COLO668 (cell line): Measurements from ENCODE around the gene SMYD1.

Source experiments
- DNase-seq: peaks from one replicate; lab custom pipeline; 2025; ENCODE audit not compliant: unreplicated experiment; lab: John Stamatoyannopoulos, UW

Gene SMYD1

GRCh38 chr2:88121678-88122077, 54.1 kb downstream of the SMYD1 start:
- DNase-seq, result no peak

DNA sequence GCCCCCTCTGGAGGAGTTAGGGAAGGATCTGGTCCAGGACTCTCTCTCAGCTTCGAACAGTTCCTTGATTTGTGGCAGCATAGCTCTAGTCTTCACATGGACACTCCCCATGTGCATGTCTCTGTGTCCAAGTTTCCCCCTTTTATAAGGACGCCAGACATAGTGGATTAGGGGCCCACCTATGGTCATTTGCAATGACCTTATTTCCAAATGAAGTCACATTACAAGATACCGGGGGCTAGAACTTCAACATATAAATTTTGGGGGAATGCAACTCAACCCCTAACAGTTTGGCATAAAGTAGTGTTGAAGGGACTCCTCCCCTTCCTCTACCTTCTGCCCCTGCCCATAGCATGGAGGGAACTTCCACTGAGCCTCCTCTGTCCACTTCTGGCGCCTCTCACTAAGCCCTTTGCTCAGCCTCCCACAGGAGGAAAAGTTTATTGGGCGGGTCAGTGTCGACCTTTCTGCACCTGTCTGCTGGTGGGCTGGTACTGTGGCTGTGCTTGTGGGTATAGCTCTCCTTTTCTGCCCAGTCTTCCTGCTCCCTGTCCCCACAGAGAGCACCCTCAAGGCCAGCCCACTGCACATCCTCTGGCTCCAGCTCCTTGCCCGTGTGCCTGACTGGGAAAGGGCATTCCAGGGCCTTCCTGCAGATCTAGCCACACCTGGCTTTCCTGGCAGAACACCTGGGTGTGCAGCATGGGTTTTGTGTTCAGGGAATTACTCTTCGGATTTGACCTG, 54.7 kb downstream of the SMYD1 start:
- no peak for DNase-seq

- no peak for DNase-seq
Measured at GRCh38 chr2:88123164-88123974, 55.7 kb downstream of the SMYD1 start.

DNA sequence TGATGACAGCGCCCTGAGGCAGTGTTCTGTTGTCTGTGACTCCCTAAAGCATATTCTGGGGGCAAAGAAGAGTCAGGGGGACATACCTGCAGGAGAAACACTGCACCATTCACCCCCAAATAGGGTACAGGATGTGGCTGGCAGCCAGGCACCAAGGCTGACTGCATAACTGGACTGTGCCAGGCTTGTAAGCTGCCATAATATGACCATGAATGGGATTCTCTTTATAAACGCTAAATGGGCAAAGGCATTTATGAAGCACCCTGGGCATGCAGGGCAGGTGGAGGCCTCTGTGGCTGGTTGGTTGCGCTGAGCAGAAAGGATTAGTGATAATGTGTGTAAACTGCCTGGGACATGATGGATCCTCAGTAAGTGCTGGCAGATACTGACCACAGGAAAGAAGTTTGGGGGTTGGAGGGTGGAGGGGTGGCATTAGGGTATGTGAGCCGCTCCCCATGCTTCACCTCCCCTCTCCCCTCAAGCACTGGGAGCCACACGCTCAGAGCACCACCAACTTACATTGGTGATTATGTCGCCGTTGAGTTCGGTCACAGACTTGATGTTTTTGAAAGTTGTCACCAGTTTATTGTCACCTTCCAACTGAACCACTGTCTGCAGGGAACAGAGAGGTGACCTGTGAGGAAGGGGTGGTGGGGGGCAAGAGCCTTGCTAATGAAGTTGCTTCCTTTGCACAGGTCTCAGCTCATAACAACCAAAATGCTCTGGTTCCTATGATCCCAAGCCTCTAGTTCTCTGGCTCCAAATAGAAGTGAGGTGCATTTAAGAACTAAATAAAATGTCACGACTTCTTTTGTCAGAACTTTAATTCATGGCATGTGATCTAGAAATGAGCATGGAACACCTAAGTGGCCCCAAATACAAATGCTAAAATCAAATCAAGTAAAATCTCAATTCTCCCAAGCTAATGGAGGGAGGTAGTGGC, 56.6 kb downstream of the SMYD1 start:
- DNase-seq, result no peak

DNA sequence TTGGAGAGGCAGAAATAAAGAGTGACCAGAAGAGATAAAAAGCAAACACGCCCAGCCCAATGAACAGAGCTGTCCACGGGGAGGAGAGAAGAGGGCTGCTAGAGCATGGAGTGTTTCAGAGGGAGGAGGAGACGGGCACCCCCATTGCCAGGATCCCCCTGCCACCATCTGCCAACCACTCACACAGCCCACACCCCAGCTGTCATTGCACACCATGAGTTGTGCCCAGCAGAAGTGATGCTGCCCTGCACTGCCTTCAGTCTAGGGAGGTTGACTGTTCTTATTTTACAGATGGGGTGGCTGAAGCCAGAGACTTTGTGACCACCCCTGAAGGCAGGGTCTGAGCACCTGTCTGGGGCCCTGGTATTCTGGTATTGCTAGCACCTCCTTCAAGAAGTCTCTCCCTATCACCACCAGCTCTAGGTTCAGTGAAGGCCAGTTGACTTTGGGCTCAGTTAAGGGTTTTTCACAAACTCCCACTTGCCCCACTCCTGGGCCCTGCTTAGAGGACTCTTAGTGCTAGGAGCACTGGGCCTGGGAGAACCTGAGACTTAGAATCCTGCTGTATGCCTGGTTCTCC, 57.8 kb downstream of the SMYD1 start:
- no peak for DNase-seq

GRCh38 chr2:88125924-88126771, 58.5 kb downstream of the SMYD1 start:
- no peak for DNase-seq

- no peak for DNase-seq
Measured at GRCh38 chr2:88126772-88127637, 59.4 kb downstream of the SMYD1 start.

DNA sequence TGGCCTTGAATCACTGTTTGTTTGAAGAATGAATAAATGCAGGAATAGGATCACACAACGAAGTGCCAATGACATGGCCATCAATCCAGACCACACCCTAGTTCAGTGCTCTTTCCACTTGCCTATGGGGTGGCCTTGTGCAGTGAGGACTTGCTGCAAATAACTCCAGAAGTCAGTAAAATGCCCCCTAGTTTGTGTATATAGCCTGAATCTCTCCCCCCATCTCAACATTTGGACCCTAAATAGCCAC, 59.9 kb downstream of the SMYD1 start:
- no peak for DNase-seq

GRCh38 chr2:88127888-88128653, 60.4 kb downstream of the SMYD1 start, which contains the start of gene FABP1:
FABP1 (minus strand) TSS chr2:88128062; CDS start chr2:88128017, 45 bp downstream.
- no peak for DNase-seq

DNA sequence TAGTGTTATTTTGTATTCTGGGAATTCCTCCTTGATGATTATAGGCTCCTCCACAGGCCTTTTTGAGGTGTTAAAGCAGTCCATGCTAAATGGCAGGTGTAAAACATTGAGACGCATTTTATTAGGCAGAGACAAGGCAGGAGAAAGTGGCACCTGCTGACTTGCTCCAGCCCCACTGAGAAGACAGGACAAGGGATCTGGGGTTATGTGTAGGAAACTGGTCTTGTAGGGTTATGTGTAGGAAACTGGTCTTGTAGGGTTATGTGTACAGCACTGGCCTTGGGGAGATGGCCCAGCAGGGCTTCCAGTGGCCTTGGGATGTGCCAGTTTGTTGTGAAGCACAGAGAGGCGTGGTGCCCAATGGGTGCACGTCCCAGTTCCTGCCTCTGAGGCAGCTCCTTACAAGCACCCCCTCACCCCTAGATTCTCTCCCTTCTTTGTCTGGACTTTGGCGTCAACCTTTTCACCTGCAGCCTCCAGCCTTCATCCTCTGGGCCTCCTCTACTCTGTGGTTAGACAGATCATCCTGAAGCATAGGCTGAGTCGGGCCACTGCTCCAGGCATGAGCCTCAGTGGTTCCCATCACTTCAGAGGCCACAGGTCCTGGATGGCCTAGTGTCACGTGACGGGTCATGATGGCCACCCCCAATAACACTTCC, 61.2 kb downstream of the SMYD1 start:
- DNase-seq, result no peak

GRCh38 chr2:88129313-88129959, 61.8 kb downstream of the SMYD1 start:
- DNase-seq, result no peak

DNA sequence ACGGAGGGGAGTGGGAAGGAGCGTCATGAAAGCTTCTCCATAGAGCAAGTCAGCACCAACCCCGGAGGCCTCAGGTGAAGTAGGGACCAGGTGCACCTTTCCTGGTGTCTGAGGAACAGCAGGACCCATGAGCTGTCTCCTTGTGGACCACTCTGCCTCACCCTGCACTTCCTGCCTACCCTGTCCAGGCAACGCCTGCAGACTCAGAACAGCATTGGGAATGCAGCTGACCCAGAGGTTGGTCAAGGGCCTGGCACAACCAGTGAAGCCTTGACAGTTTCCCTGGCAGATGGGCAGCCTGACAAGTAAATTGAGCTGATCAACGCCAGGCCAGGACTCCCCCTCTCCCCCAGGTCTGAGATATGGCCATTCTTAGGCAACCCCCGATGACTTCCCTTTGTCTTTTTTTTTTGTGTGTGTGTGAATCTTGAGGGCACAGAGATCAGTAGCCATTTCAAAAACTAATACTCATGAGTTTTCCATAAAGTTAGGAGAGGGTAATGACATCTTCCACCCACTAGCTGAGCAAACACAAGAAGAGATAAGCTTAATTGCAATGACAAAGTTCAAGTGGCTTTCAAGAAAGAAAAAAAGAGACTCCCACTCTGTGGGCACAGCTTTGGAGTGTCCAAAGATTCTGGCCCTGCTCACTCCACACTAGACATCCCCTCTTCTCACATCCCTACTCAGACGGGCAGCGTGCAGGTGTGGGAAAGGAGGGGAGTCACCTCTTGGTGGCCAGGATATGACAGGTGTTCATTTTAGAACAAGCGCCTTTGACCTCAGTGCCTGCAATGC, 63.8 kb downstream of the SMYD1 start:
- no peak for DNase-seq

DNA sequence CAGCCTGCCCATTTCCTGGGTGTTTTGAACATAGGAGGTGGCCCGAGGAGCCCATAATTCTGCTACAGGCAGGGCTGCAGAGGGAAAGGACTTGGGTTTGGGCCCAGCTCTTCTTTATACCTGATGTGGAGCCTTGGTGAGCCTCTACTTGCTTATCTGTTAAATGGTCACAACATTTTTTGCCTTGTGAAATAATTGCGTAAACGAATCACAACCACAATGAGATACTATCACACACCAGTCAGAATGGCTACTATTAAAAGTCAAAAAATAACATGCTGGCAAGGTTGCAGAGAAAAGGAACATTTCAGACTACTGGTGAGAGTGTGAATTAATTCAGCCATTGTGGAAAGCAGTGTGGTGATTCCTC, 64.4 kb downstream of the SMYD1 start:
- DNase-seq, result no peak

GRCh38 chr2:88133875-88134274, 66.2 kb downstream of the SMYD1 start:
- DNase-seq, result no peak

DNA sequence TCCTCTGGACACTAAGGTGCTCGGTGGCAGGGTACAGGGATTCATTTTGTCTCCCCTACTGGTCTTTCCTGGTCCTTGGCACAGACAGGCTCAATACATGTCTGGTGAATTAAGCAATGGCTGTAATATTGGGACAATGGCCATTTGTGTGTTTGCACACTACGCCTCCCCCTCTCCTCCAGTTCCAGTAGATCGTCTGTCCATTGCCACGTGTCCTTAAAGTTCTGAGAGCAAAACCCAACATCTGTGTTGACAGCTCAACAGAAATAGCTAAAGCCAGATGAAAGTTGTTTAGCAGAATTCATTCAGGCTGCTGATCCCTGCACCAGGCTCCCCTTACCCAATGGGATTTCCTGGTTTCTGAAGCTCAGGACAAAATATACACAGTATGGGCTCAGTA, 69.2 kb downstream of the SMYD1 start:
- no peak for DNase-seq

DNA sequence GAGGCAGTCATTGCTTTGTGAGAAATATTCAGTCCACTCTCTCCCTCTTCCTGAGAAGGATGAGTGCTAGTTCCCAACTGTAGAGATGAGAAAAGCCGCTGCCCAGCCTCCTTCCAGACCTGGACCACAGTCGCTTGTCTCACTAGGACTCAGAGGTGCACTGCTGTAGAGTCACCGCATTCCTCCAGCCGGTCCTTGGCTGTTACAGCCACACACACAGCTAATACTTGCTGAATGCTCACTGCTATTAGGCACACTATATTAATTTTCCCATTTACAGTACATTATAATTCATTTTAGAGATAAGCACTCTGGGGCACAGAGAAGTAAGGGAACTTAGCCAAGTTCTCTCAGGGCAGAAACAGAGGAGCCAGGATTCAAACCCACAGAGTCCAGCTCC, 70.2 kb downstream of the SMYD1 start:
- no peak for DNase-seq

- DNase-seq, result no peak
Measured at GRCh38 chr2:88139203-88139702, 71.6 kb downstream of the SMYD1 start.
